Smooth muscle cell (in vitro differentiated cells): ENCODE measurements around the gene PRKCH. TPM values are rescaled to one million over a fixed set of nuclear protein-coding genes. Genes with fewer than 3 reads are reported as not detected.
A peak's percentile ranks its signal among the peaks of the same experiment; 100 is the strongest.

ENCODE experiments used
- DNase-seq: peaks from one replicate; lab custom pipeline; 2025; ENCODE audit not compliant: unreplicated experiment; lab: John Stamatoyannopoulos, UW
- H2AFZ ChIP-seq: fragments of 200-600 bp; sonication (generic); 2 replicates; pipeline ENCODE4 v1.6.0; 2016; ENCODE audit warnings: antibody characterized with exemption, low read depth, mild to moderate bottlenecking
- H3F3A ChIP-seq: fragments of 200-600 bp; sonication (generic); 2 replicates; pipeline ENCODE4 v1.6.0; 2017; ENCODE audit warnings: antibody characterized with exemption, low read depth
- H3K27ac ChIP-seq: fragments of 200-600 bp; sonication (generic); 2 replicates; pipeline ENCODE4 v1.5.1; 2016; ENCODE audit warnings: low read depth, mild to moderate bottlenecking
- H3K27me3 ChIP-seq: fragments of 200-600 bp; sonication (generic); 2 replicates; pipeline ENCODE4 v1.6.1; 2016; ENCODE audit warnings: low read depth, mild to moderate bottlenecking
- H3K36me3 ChIP-seq: fragments of 200-600 bp; sonication (generic); 2 replicates; pipeline ENCODE4 v1.5.1; 2016; ENCODE audit warnings: low read depth
- H3K4me1 ChIP-seq: fragments of 200-600 bp; sonication (generic); 2 replicates; pipeline ENCODE4 v1.5.1; 2016; ENCODE audit warnings: low read depth
- H3K4me2 ChIP-seq: fragments of 200-600 bp; sonication (generic); 2 replicates; pipeline ENCODE4 v1.6.0; 2016; ENCODE audit warnings: mild to moderate bottlenecking
- H3K4me3 ChIP-seq: fragments of 200-600 bp; sonication (generic); 2 replicates; pipeline ENCODE4 v1.5.1; 2016; ENCODE audit warnings: mild to moderate bottlenecking
- H3K79me2 ChIP-seq: fragments of 200-600 bp; sonication (generic); 2 replicates; pipeline ENCODE4 v1.6.0; 2016; ENCODE audit warnings: low read depth, mild to moderate bottlenecking
- H3K9ac ChIP-seq: fragments of 200-600 bp; sonication (generic); 2 replicates; pipeline ENCODE4 v1.6.0; 2016; ENCODE audit warnings: low read depth
- H3K9me3 ChIP-seq: fragments of 200-600 bp; sonication (generic); replicated peaks from 2 replicates; pipeline ENCODE4 v1.5.1; 2016; ENCODE audit warnings: low read depth
- H4K20me1 ChIP-seq: fragments of 200-600 bp; sonication (generic); 2 replicates; pipeline ENCODE4 v1.6.0; 2016; ENCODE audit warnings: low read depth
- CTCF ChIP-seq: fragments of 200-600 bp; sonication (generic); IDR thresholded peaks from 2 replicates; pipeline ENCODE4 v1.5.1; 2017; ENCODE audit warnings: borderline replicate concordance, mild to moderate bottlenecking, antibody characterized with exemption; ENCODE audit not compliant: insufficient read depth, poor library complexity, severe bottlenecking
- WGBS: methylation state at CpG from one replicate; pipeline ENCODE4 v1.1.7; 2016; ENCODE audit warnings: low lambda C conversion rate; 5-methylcytosine and 5-hydroxymethylcytosine counted together
- polyA plus RNA-seq: library from polyadenylated mRNA; unstranded; fragments of >200 nt; fragmentation: Nextera tagmentation; extraction: Ambion mirVana; gene quantifications from 2 replicates; pipeline ENCODE4 v1.2.1, GENCODE V29; 2016
- total RNA-seq: library from RNA; depleted of rRNA; stranded (reverse); fragments of >200 nt; gene quantifications from 2 replicates; pipeline ENCODE4 v1.2.3, GENCODE V29; 2014

Gene PRKCH
- total and polyA plus RNA-seq, 2 experiments from 2014 or later = 1.5 to 7.6 TPM

GRCh38 chr14:61401461-61401860 lies 80.1 kb downstream of the PRKCH start:
- no peak overlapping the region for H3K4me3 ChIP-seq
- H2AFZ ChIP-seq = no peak overlapping the region
- no peaks in the 10 kb centered on the region for H3K9me3 ChIP-seq
- H4K20me1 ChIP-seq = no peaks in the 10 kb centered on the region
- no peaks in the 10 kb centered on the region for H3K79me2 ChIP-seq
- no peak for DNase-seq
- H3K27ac ChIP-seq = no peak overlapping the region
- no peaks in the 10 kb centered on the region for H3K36me3 ChIP-seq
- WGBS = 94% methylated on average over 2 of the region's 2 CpGs
- H3F3A ChIP-seq = no peaks in the 10 kb centered on the region
- H3K4me1 ChIP-seq = peaks cover 3% of the 10 kb centered on the region
- no peak overlapping the region for H3K4me2 ChIP-seq
- no peak overlapping the region for H3K9ac ChIP-seq
- no peak for TF ChIP-seq CTCF
- no peaks in the 10 kb centered on the region for H3K27me3 ChIP-seq

- Histone ChIP-seq H3K9ac (no peak overlapping the region), H3K27me3 (no peaks in the 10 kb centered on the region), H3K36me3 (no peaks in the 10 kb centered on the region), H3K9me3 (no peaks in the 10 kb centered on the region), H3K4me3 (no peak overlapping the region), H3K4me1 (peaks cover 6% of the 10 kb centered on the region), H4K20me1 (no peaks in the 10 kb centered on the region), H3K27ac (no peak overlapping the region), H3K79me2 (no peaks in the 10 kb centered on the region), H3K4me2 (no peak overlapping the region), H3F3A (no peaks in the 10 kb centered on the region), H2AFZ (peak overlapping the region; percentile 71)
- no peak for TF ChIP-seq CTCF
- 59% methylated on average over 2 of the region's 2 CpGs for WGBS
- no peak for DNase-seq
These were observed 82.0 kb downstream of the PRKCH start for GRCh38 chr14:61403411-61403810.

- DNase-seq = no peak
- 95% methylated on average over 1 of the region's 1 CpG for WGBS
- H4K20me1 ChIP-seq = no peaks in the 10 kb centered on the region
- no peaks in the 10 kb centered on the region for H3K36me3 ChIP-seq
- TF ChIP-seq CTCF = no peak
- H3K4me2 ChIP-seq = no peak overlapping the region
- H3K9ac ChIP-seq = no peak overlapping the region
- no peaks in the 10 kb centered on the region for H3K27me3 ChIP-seq
- H3K4me3 ChIP-seq = no peak overlapping the region
- peaks cover 6% of the 10 kb centered on the region for H3K4me1 ChIP-seq
- H3K9me3 ChIP-seq = no peaks in the 10 kb centered on the region
- no peaks in the 10 kb centered on the region for H3K79me2 ChIP-seq
- no peak overlapping the region for H3K27ac ChIP-seq
- H2AFZ ChIP-seq = no peak overlapping the region
- no peaks in the 10 kb centered on the region for H3F3A ChIP-seq
These were observed 83.3 kb downstream of the PRKCH start for GRCh38 chr14:61404637-61405036.

- Histone ChIP-seq H3K4me1 (peaks cover 6% of the 10 kb centered on the region), H3K79me2 (no peaks in the 10 kb centered on the region), H3K4me2 (peak overlapping the region; percentile 9), H3F3A (no peaks in the 10 kb centered on the region), H4K20me1 (no peaks in the 10 kb centered on the region), H3K4me3 (no peak overlapping the region), H3K9me3 (no peaks in the 10 kb centered on the region), H3K9ac (no peak overlapping the region), H3K27ac (no peak overlapping the region), H3K36me3 (no peaks in the 10 kb centered on the region), H3K27me3 (no peaks in the 10 kb centered on the region), H2AFZ (no peak overlapping the region)
- WGBS = 7% methylated on average over 4 of the region's 4 CpGs
- no peak for DNase-seq
- no peak for TF ChIP-seq CTCF
These were observed 84.8 kb downstream of the PRKCH start for GRCh38 chr14:61406198-61406597.
